HEK293 (cell line): ENCODE measurements around the gene TNNI3.

Source experiments
- BCL11B ChIP-seq: fragments of 450-650 bp; formaldehyde crosslinking; IDR thresholded peaks from 2 replicates; pipeline ENCODE4 v1.5.1; 2016; ENCODE audit warnings: low read depth, missing biosample characterization, missing genetic modification characterization
- CTCF ChIP-seq: fragments of 450-650 bp; formaldehyde crosslinking; IDR thresholded peaks from 2 replicates; pipeline ENCODE4 v1.5.1; 2016; ENCODE audit warnings: missing biosample characterization, missing genetic modification characterization
- ELK4 ChIP-seq: IDR thresholded peaks from 2 replicates; pipeline ENCODE4 v1.6.1; 2011; ENCODE audit warnings: mild to moderate bottlenecking, low read depth, low read length, borderline replicate concordance
- SCRT1 ChIP-seq: fragments of 450-650 bp; formaldehyde crosslinking; IDR thresholded peaks from 2 replicates; pipeline ENCODE4 v1.5.1; 2016; ENCODE audit warnings: missing biosample characterization, missing genetic modification characterization, borderline replicate concordance
- ZBTB20 ChIP-seq: fragments of 450-650 bp; formaldehyde crosslinking; IDR thresholded peaks from 2 replicates; pipeline ENCODE4 v1.5.1; 2016; ENCODE audit warnings: missing biosample characterization, missing genetic modification characterization
- ZBTB8A ChIP-seq: fragments of 450-650 bp; formaldehyde crosslinking; IDR thresholded peaks from 2 replicates; pipeline ENCODE4 v1.5.1; 2016; ENCODE audit warnings: missing biosample characterization, missing genetic modification characterization
- ZEB2 ChIP-seq: fragments of 450-650 bp; formaldehyde crosslinking; IDR thresholded peaks from 2 replicates; pipeline ENCODE4 v1.5.1; 2016; ENCODE audit warnings: missing biosample characterization, missing genetic modification characterization
- ZFP37 ChIP-seq: fragments of 450-650 bp; formaldehyde crosslinking; IDR thresholded peaks from 2 replicates; pipeline ENCODE4 v1.5.1; 2016; ENCODE audit warnings: missing biosample characterization, missing genetic modification characterization
- ZFP41 ChIP-seq: fragments of 450-650 bp; formaldehyde crosslinking; IDR thresholded peaks from 2 replicates; pipeline ENCODE4 v1.5.1; 2016; ENCODE audit warnings: missing biosample characterization, missing genetic modification characterization, borderline replicate concordance
- ZNF112 ChIP-seq: fragments of 450-650 bp; formaldehyde crosslinking; IDR thresholded peaks from 2 replicates; pipeline ENCODE4 v1.5.0; 2017; ENCODE audit warnings: missing biosample characterization, missing genetic modification characterization
- ZNF146 ChIP-seq: fragments of 450-650 bp; formaldehyde crosslinking; IDR thresholded peaks from 2 replicates; pipeline ENCODE4 v1.5.1; 2016; ENCODE audit warnings: missing biosample characterization, missing genetic modification characterization
- ZNF221 ChIP-seq: fragments of 450-650 bp; formaldehyde crosslinking; IDR thresholded peaks from 2 replicates; pipeline ENCODE4 v1.5.1; 2017; ENCODE audit warnings: missing biosample characterization, missing genetic modification characterization, borderline replicate concordance
- ZNF239 ChIP-seq: fragments of 450-650 bp; formaldehyde crosslinking; IDR thresholded peaks from 2 replicates; pipeline ENCODE4 v1.5.1; 2016; ENCODE audit warnings: missing biosample characterization, missing genetic modification characterization
- ZNF274 ChIP-seq, 2 experiments: fragments of 200-500 bp in 1 of 2; fragments of 450-650 bp in 1 of 2; sonication (Bioruptor generic) in 1 of 2; formaldehyde crosslinking in 1 of 2; IDR thresholded peaks; 2 replicates each; pipeline versions ENCODE4 v1.5.1 to v1.6.1; 2014 to 2016; ENCODE audit warnings: borderline replicate concordance in 1 of 2, inconsistent platforms in 1 of 2, low read length in 1 of 2, missing biosample characterization in 1 of 2, missing genetic modification characterization in 1 of 2
- ZNF311 ChIP-seq: fragments of 450-650 bp; formaldehyde crosslinking; IDR thresholded peaks from 2 replicates; pipeline ENCODE4 v1.5.1; 2017; ENCODE audit warnings: missing biosample characterization, missing genetic modification characterization, borderline replicate concordance
- ZNF341 ChIP-seq: fragments of 450-650 bp; formaldehyde crosslinking; IDR thresholded peaks from 2 replicates; pipeline ENCODE4; 2016; ENCODE audit warnings: low read depth, missing biosample characterization, missing genetic modification characterization
- ZNF354C ChIP-seq: fragments of 450-650 bp; formaldehyde crosslinking; IDR thresholded peaks from 2 replicates; pipeline ENCODE4 v1.5.1; 2016; ENCODE audit warnings: missing biosample characterization, missing genetic modification characterization, low read depth, borderline replicate concordance
- ZNF544 ChIP-seq: fragments of 450-650 bp; formaldehyde crosslinking; IDR thresholded peaks from 2 replicates; pipeline ENCODE4 v1.5.0; 2017; ENCODE audit warnings: missing biosample characterization, missing genetic modification characterization
- ZNF621 ChIP-seq: fragments of 450-650 bp; formaldehyde crosslinking; IDR thresholded peaks from 2 replicates; pipeline ENCODE4 v1.5.1; 2017; ENCODE audit warnings: missing biosample characterization, missing genetic modification characterization
- ZNF624 ChIP-seq: fragments of 450-650 bp; formaldehyde crosslinking; IDR thresholded peaks from 2 replicates; pipeline ENCODE4 v1.5.1; 2017; ENCODE audit warnings: missing biosample characterization, missing genetic modification characterization
- ZNF658 ChIP-seq: fragments of 450-650 bp; formaldehyde crosslinking; IDR thresholded peaks from 2 replicates; pipeline ENCODE4; 2016; ENCODE audit warnings: missing biosample characterization, missing genetic modification characterization
- ZNF677 ChIP-seq: fragments of 450-650 bp; IDR thresholded peaks from 2 replicates; pipeline ENCODE4 v1.5.0; 2018; ENCODE audit warnings: missing biosample characterization, mild to moderate bottlenecking, missing genetic modification characterization, moderate library complexity
- ZNF747 ChIP-seq: fragments of 450-650 bp; formaldehyde crosslinking; IDR thresholded peaks from 2 replicates; pipeline ENCODE4 v1.5.1; 2016; ENCODE audit warnings: missing biosample characterization, missing genetic modification characterization
- ZNF791 ChIP-seq: fragments of 450-650 bp; formaldehyde crosslinking; IDR thresholded peaks from 2 replicates; pipeline ENCODE4 v1.5.1; 2016; ENCODE audit warnings: missing biosample characterization, missing genetic modification characterization
- ZSCAN16 ChIP-seq: fragments of 450-650 bp; formaldehyde crosslinking; IDR thresholded peaks from 2 replicates; pipeline ENCODE4 v1.5.1; 2016; ENCODE audit warnings: missing biosample characterization, missing genetic modification characterization
- ZSCAN5A ChIP-seq: fragments of 450-650 bp; formaldehyde crosslinking; IDR thresholded peaks from 2 replicates; pipeline ENCODE4 v1.5.1; 2016; ENCODE audit warnings: missing biosample characterization, missing genetic modification characterization
- TF ChIP-seq, protein P1 (sequence below): fragments of 450-650 bp; formaldehyde crosslinking; IDR thresholded peaks from 2 replicates; pipeline ENCODE4 v1.5.1; 2016; ENCODE audit warnings: missing biosample characterization, missing genetic modification characterization
- TF ChIP-seq, protein P2 (sequence below): fragments of 450-650 bp; formaldehyde crosslinking; IDR thresholded peaks from 2 replicates; pipeline ENCODE4 v1.5.1; 2016; ENCODE audit warnings: missing biosample characterization, missing genetic modification characterization, borderline replicate concordance
- TF ChIP-seq, protein P3 (sequence below): fragments of 450-650 bp; formaldehyde crosslinking; optimal IDR thresholded peaks from 2 replicates; pipeline ENCODE3; 2016; ENCODE audit warnings: missing biosample characterization, mild to moderate bottlenecking, missing genetic modification characterization
- TF ChIP-seq, protein P4 (sequence below): fragments of 450-650 bp; formaldehyde crosslinking; IDR thresholded peaks from 2 replicates; pipeline ENCODE4 v1.5.1; 2016; ENCODE audit warnings: missing biosample characterization, missing genetic modification characterization

Gene TNNI3

GRCh38 chr19:55146705-55147273 lies 10.7 kb downstream of the TNNI3 start (continued):
- TF ChIP-seq, protein P1, sequence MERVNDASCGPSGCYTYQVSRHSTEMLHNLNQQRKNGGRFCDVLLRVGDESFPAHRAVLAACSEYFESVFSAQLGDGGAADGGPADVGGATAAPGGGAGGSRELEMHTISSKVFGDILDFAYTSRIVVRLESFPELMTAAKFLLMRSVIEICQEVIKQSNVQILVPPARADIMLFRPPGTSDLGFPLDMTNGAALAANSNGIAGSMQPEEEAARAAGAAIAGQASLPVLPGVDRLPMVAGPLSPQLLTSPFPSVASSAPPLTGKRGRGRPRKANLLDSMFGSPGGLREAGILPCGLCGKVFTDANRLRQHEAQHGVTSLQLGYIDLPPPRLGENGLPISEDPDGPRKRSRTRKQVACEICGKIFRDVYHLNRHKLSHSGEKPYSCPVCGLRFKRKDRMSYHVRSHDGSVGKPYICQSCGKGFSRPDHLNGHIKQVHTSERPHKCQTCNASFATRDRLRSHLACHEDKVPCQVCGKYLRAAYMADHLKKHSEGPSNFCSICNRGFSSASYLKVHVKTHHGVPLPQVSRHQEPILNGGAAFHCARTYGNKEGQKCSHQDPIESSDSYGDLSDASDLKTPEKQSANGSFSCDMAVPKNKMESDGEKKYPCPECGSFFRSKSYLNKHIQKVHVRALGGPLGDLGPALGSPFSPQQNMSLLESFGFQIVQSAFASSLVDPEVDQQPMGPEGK (tag by site-specific recombination), result peak; percentile 78
- TF ChIP-seq ZNF791 (tag by site-specific recombination) (no peak), ZNF146 (tag by site-specific recombination) (no peak), ZNF354C (tag by site-specific recombination) (no peak), ZNF239 (no peak), ZSCAN5A (no peak), ZFP41 (no peak), ZNF112 (tag by site-specific recombination) (no peak), ZBTB8A (tag by site-specific recombination) (peak; percentile 59), ZNF221 (no peak), ZNF621 (tag by site-specific recombination) (no peak), BCL11B (tag by site-specific recombination) (no peak), ELK4 (no peak), ZNF658 (no peak), ZNF544 (tag by site-specific recombination) (no peak), ZNF747 (tag by site-specific recombination) (no peak), ZNF311 (tag by site-specific recombination) (no peak), ZFP37 (tag by site-specific recombination) (no peak), ZBTB20 (tag by site-specific recombination) (peak; percentile 50; the same call in 1 of the 2 replicates), ZNF624 (tag by site-specific recombination) (no peak), ZNF274 (IDR thresholded peaks at IDR 0.05; ENCODE audit: low read length) (no peak), ZNF274 (tag by site-specific recombination; IDR thresholded peaks at IDR 0.05; ENCODE audit: borderline replicate concordance) (no peak), ZSCAN16 (tag by site-specific recombination) (no peak), ZNF341 (tag by site-specific recombination) (peak; percentile 62), ZNF677 (tag by site-specific recombination) (no peak), CTCF (no peak), ZEB2 (no peak), SCRT1 (tag by site-specific recombination) (no peak)
- TF ChIP-seq, protein P2, sequence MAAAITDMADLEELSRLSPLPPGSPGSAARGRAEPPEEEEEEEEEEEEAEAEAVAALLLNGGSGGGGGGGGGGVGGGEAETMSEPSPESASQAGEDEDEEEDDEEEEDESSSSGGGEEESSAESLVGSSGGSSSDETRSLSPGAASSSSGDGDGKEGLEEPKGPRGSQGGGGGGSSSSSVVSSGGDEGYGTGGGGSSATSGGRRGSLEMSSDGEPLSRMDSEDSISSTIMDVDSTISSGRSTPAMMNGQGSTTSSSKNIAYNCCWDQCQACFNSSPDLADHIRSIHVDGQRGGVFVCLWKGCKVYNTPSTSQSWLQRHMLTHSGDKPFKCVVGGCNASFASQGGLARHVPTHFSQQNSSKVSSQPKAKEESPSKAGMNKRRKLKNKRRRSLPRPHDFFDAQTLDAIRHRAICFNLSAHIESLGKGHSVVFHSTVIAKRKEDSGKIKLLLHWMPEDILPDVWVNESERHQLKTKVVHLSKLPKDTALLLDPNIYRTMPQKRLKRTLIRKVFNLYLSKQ (tag by site-specific recombination), result no peak
- TF ChIP-seq, protein P3, sequence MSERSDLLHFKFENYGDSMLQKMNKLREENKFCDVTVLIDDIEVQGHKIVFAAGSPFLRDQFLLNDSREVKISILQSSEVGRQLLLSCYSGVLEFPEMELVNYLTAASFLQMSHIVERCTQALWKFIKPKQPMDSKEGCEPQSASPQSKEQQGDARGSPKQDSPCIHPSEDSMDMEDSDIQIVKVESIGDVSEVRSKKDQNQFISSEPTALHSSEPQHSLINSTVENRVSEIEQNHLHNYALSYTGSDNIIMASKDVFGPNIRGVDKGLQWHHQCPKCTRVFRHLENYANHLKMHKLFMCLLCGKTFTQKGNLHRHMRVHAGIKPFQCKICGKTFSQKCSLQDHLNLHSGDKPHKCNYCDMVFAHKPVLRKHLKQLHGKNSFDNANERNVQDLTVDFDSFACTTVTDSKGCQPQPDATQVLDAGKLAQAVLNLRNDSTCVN, result peak; percentile 27
- TF ChIP-seq, protein P4, sequence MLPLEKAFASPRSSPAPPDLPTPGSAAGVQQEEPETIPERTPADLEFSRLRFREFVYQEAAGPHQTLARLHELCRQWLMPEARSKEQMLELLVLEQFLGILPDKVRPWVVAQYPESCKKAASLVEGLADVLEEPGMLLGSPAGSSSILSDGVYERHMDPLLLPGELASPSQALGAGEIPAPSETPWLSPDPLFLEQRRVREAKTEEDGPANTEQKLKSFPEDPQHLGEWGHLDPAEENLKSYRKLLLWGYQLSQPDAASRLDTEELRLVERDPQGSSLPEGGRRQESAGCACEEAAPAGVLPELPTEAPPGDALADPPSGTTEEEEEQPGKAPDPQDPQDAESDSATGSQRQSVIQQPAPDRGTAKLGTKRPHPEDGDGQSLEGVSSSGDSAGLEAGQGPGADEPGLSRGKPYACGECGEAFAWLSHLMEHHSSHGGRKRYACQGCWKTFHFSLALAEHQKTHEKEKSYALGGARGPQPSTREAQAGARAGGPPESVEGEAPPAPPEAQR, result no peak
